Right lobe of liver (tissue), 6 donors: ENCODE results near the gene ZFAND6. TPM values are rescaled to one million over a fixed set of nuclear protein-coding genes. Genes with fewer than 3 reads are reported as not detected.

Source experiments
- ATAC-seq, 4 donors: fragments of 200-7000 bp; cut with Tn5 transposase; one replicate each; pipeline ENCODE4 v1.9.1; 2020; ENCODE audit warnings: mild to moderate bottlenecking in 4 of 4, moderate library complexity in 4 of 4
- DNase-seq, 3 donors: peaks; one replicate each; pipeline ENCODE4 v3.0.0-alpha.2; 2020
- H3K27ac ChIP-seq, 3 donors: fragments of 200-600 bp; one replicate each; pipeline ENCODE4 v1.8.0; 2022
- H3K27me3 ChIP-seq, 2 donors: fragments of 200-600 bp; one replicate each; pipeline ENCODE4 v1.8.0; 2022
- H3K36me3 ChIP-seq, 4 donors: fragments of 200-600 bp; sonication (generic) in 1 of 4; one replicate each; pipeline versions ENCODE4 v1.5.1 to v1.8.0; 2017 to 2022; ENCODE audit warnings: control low read depth in 1 of 4
- H3K4me1 ChIP-seq, 4 donors: fragments of 200-600 bp; sonication (generic) in 1 of 4; one replicate each; pipeline versions ENCODE4 v1.5.1 to v1.8.0; 2017 to 2022; ENCODE audit warnings: control low read depth in 1 of 4
- H3K4me3 ChIP-seq, 3 donors: fragments of 200-600 bp; one replicate each; pipeline ENCODE4 v1.8.0; 2022
- H3K9me3 ChIP-seq, 4 donors: fragments of 200-600 bp; sonication (generic) in 1 of 4; one replicate each; pipeline versions ENCODE4 v1.5.1 to v1.8.0; 2017 to 2022; ENCODE audit warnings: control low read depth in 1 of 4
- CTCF ChIP-seq, 4 donors: fragments of 200-600 bp in 3 of 4; fragments of 450-650 bp in 1 of 4; IDR thresholded peaks; one replicate each; pipeline versions ENCODE4 v1.5.1 to v1.8.0; 2016 to 2022; ENCODE audit warnings: antibody characterized with exemption in 4 of 4, mild to moderate bottlenecking in 2 of 4
- POLR2A ChIP-seq: fragments of 450-650 bp; IDR thresholded peaks from one replicate; pipeline ENCODE4 v1.6.1; 2017; ENCODE audit warnings: antibody characterized with exemption, mild to moderate bottlenecking
- WGBS: methylation state at CpG from one replicate; pipeline ENCODE4 v1.1.6; 2018; ENCODE audit warnings: low coverage, low lambda C conversion rate; ENCODE audit not compliant: insufficient coverage; ENCODE audit errors: missing lambda C conversion rate; 5-methylcytosine and 5-hydroxymethylcytosine counted together
- intact Hi-C, 2 donors: fragments of 100-400 bp; cut with DNase I; formaldehyde crosslinking; loops; one replicate each; pipeline versions ENCODE4 v1.11.2 to v1.14.1; 2022
- total RNA-seq, 6 experiments: library from RNA; depleted of rRNA in 2 of 6; stranded (reverse); fragments of >200 nt in 2 of 6; fragmentation: NEBNext Ultra II Directional in 3 of 6; extraction: Animal tissue kit (Norgen Biotek cat#: 25700) in 3 of 6; gene quantifications; one replicate each; pipeline versions ENCODE4 v1.1.0 to v1.2.4, GENCODE V29; 2016 to 2023
- donor health status: DM: no; HTN: yes; CAD: no.
- donor health status: DM: no; HTN: no; CAD: no.
- donor health status: DM: no; HTN: no; CAD: no.
- donor health status: DM: no; HTN: yes; CAD: no.
- donor health status: DM: no; HTN: yes; CAD: no.

Gene ZFAND6
- total RNA-seq, 6 experiments from 2014 or later: 46.1 to 111 (median 48.9) TPM

- WGBS: 100% methylated on average over 2 of the region's 10 CpGs
- Histone ChIP-seq H3K4me1 (peaks cover 0 to 9% (median 4%) of the 10 kb centered on the region in 4 donors), H3K36me3 (peaks cover 0 to 90% (median 46%) of the 10 kb centered on the region in 4 donors), H3K27me3 (no peaks in the 10 kb centered on the region), H3K27ac (no peak overlapping the region), H3K9me3 (no peaks in the 10 kb centered on the region), H3K4me3 (no peak overlapping the region)
- intact Hi-C loops: no loop called here
- DNase-seq (no peak), ATAC-seq (no peak)
- TF ChIP-seq POLR2A (no peak), CTCF (IDR thresholded peaks at IDR 0.05) (no peak)
These were observed 121.5 kb downstream of the ZFAND6 start for GRCh38 chr15:80180986-80181385.

- Histone ChIP-seq H3K9me3 (no peaks in the 10 kb centered on the region), H3K4me3 (no peak overlapping the region), H3K36me3 (peaks cover 4 to 99% (median 56%) of the 10 kb centered on the region in 4 donors), H3K27me3 (no peaks in the 10 kb centered on the region), H3K27ac (no peak overlapping the region), H3K4me1 (no peaks in the 10 kb centered on the region)
- intact Hi-C loops: no loop called here
- no peak for TF ChIP-seq POLR2A
- TF ChIP-seq CTCF (IDR thresholded peaks at IDR 0.05): no peak
- no peak for DNase-seq
- 82% methylated on average over 5 of the region's 5 CpGs for WGBS
- no peak for ATAC-seq
These were observed 123.3 kb downstream of the ZFAND6 start for GRCh38 chr15:80182611-80183261.

- intact Hi-C loops: no loop called here
- no peak for TF ChIP-seq CTCF (IDR thresholded peaks at IDR 0.05)
- TF ChIP-seq POLR2A: no peak
- DNase-seq (no peak), ATAC-seq (no peak)
- H3K27ac ChIP-seq: no peak overlapping the region
- no peaks in the 10 kb centered on the region for H3K27me3 ChIP-seq
- H3K9me3 ChIP-seq: no peaks in the 10 kb centered on the region
- no peaks in the 10 kb centered on the region for H3K4me1 ChIP-seq
- 83% methylated on average over 3 of the region's 10 CpGs for WGBS
- no peak overlapping the region for H3K4me3 ChIP-seq
- H3K36me3 ChIP-seq: peaks cover 4 to 99% (median 57%) of the 10 kb centered on the region in 4 donors
These were observed 123.8 kb downstream of the ZFAND6 start for GRCh38 chr15:80183306-80183705.

- DNase-seq (no peak), ATAC-seq (no peak)
- H3K4me1 ChIP-seq: no peaks in the 10 kb centered on the region
- no peaks in the 10 kb centered on the region for H3K27me3 ChIP-seq
- intact Hi-C loops: no loop called here
- H3K27ac ChIP-seq: no peak overlapping the region
- H3K36me3 ChIP-seq: peaks cover 4 to 99% (median 55%) of the 10 kb centered on the region in 4 donors
- no peaks in the 10 kb centered on the region for H3K9me3 ChIP-seq
- WGBS: 64% methylated on average over 5 of the region's 6 CpGs
- H3K4me3 ChIP-seq: no peak overlapping the region
- TF ChIP-seq POLR2A: no peak
- peak in 1 of 4 donors; percentile 18 for TF ChIP-seq CTCF (IDR thresholded peaks at IDR 0.05)
These were observed 124.4 kb downstream of the ZFAND6 start for GRCh38 chr15:80183886-80184285.
